ENCODE data around the gene PBX1. TPM values are rescaled to one million over a fixed set of nuclear protein-coding genes. Genes with fewer than 3 reads are reported as not detected.

PBX1 gene
- total and polyA plus RNA-seq, 2 experiments from 2014 or later = 40.0 to 104 TPM

DNA sequence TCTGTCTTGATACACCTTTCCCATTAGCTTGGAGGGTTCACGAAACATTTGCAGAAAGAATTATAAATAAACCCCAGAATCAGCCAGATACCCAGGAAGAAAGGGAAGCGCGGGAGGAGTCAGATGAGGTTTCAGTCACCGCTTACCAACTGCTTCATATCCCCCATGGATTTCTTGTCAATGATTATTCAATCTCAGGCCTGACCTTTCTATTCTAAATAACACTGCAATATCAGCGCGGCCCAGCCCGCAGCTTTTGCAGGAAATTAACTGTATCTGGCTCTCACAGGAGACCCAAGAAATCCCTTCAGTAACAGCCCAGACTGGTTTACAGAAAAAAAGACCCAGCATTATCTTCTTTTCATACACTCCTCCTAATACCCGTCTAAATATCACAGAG lies 308.6 kb downstream of the PBX1 start (continued):
- TF ChIP-seq, protein P1, sequence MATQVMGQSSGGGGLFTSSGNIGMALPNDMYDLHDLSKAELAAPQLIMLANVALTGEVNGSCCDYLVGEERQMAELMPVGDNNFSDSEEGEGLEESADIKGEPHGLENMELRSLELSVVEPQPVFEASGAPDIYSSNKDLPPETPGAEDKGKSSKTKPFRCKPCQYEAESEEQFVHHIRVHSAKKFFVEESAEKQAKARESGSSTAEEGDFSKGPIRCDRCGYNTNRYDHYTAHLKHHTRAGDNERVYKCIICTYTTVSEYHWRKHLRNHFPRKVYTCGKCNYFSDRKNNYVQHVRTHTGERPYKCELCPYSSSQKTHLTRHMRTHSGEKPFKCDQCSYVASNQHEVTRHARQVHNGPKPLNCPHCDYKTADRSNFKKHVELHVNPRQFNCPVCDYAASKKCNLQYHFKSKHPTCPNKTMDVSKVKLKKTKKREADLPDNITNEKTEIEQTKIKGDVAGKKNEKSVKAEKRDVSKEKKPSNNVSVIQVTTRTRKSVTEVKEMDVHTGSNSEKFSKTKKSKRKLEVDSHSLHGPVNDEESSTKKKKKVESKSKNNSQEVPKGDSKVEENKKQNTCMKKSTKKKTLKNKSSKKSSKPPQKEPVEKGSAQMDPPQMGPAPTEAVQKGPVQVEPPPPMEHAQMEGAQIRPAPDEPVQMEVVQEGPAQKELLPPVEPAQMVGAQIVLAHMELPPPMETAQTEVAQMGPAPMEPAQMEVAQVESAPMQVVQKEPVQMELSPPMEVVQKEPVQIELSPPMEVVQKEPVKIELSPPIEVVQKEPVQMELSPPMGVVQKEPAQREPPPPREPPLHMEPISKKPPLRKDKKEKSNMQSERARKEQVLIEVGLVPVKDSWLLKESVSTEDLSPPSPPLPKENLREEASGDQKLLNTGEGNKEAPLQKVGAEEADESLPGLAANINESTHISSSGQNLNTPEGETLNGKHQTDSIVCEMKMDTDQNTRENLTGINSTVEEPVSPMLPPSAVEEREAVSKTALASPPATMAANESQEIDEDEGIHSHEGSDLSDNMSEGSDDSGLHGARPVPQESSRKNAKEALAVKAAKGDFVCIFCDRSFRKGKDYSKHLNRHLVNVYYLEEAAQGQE (IDR thresholded peaks at IDR 0.05; ENCODE audit: unreplicated experiment) = no peak
- no peak for TF ChIP-seq ZNF331 (CRISPR knock-in tag; IDR thresholded peaks at IDR 0.05; ENCODE audit: low read depth)

DNA sequence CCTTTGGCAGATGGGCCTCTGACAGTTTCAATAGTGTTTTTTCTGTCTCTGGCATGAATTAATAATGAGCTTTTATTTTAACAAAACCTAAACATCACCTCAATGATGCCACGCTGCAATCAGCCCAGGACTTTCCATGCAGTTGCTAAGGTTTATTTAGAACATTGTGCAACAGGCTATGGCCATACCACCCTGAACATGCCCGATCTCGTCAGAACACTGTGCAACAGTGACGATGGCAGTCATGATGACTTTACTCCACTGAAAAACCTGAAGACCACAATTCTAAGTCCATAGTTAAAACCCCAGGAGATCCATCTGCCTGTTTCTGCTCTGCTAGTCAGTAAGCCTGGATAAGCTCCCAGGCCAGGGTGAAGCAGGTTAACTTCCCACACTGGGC lies 310.0 kb downstream of the PBX1 start:
- ATAC-seq (no peak), DNase-seq (ENCODE audit: low spot score) (no peak)
- Mint-ChIP-seq H3K27ac (no peak overlapping the region), H3K36me3 (ENCODE audit: low read depth) (no peaks in the 10 kb centered on the region), H3K9me3 (no peaks in the 10 kb centered on the region), H3K4me1 (no peaks in the 10 kb centered on the region), H3K4me3 (no peak overlapping the region), H3K27me3 (ENCODE audit: insufficient read depth, low read depth, poor library complexity) (peaks cover 6% of the 10 kb centered on the region)
- Histone ChIP-seq H3F3A (replicated peaks; ENCODE audit: low read depth) (no peaks in the 10 kb centered on the region), H2AFZ (no peak overlapping the region), H3K27ac (ENCODE audit: low read depth) (no peak overlapping the region), H3K4me2 (no peak overlapping the region), H3K4me1 (ENCODE audit: insufficient read depth) (no peaks in the 10 kb centered on the region), H3K4me3 (no peak overlapping the region), H3K27me3 (ENCODE audit: insufficient read depth) (no peaks in the 10 kb centered on the region), H3K79me2 (replicated peaks; ENCODE audit: insufficient read depth) (no peaks in the 10 kb centered on the region), H3K9me2 (ENCODE audit: insufficient read depth) (no peaks in the 10 kb centered on the region), H4K20me1 (replicated peaks; ENCODE audit: insufficient read depth) (no peaks in the 10 kb centered on the region; the same call in 1 of the 2 replicates), H3K36me3 (ENCODE audit: insufficient read depth) (no peaks in the 10 kb centered on the region)
- TF ChIP-seq, protein P2, sequence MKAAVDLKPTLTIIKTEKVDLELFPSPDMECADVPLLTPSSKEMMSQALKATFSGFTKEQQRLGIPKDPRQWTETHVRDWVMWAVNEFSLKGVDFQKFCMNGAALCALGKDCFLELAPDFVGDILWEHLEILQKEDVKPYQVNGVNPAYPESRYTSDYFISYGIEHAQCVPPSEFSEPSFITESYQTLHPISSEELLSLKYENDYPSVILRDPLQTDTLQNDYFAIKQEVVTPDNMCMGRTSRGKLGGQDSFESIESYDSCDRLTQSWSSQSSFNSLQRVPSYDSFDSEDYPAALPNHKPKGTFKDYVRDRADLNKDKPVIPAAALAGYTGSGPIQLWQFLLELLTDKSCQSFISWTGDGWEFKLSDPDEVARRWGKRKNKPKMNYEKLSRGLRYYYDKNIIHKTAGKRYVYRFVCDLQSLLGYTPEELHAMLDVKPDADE (IDR thresholded peaks at IDR 0.05) = no peak
- no peak for TF ChIP-seq ZNF114 (CRISPR knock-in tag; IDR thresholded peaks at IDR 0.05)
- TF ChIP-seq POLR2AphosphoS5 (IDR thresholded peaks at IDR 0.05; ENCODE audit: low read depth) = no peak
- no peak for TF ChIP-seq ZNF331 (CRISPR knock-in tag; IDR thresholded peaks at IDR 0.05; ENCODE audit: low read depth)
- no peak for TF ChIP-seq EZH2 (IDR thresholded peaks at IDR 0.05; ENCODE audit: low read depth, unreplicated experiment)
- TF ChIP-seq, protein P3, sequence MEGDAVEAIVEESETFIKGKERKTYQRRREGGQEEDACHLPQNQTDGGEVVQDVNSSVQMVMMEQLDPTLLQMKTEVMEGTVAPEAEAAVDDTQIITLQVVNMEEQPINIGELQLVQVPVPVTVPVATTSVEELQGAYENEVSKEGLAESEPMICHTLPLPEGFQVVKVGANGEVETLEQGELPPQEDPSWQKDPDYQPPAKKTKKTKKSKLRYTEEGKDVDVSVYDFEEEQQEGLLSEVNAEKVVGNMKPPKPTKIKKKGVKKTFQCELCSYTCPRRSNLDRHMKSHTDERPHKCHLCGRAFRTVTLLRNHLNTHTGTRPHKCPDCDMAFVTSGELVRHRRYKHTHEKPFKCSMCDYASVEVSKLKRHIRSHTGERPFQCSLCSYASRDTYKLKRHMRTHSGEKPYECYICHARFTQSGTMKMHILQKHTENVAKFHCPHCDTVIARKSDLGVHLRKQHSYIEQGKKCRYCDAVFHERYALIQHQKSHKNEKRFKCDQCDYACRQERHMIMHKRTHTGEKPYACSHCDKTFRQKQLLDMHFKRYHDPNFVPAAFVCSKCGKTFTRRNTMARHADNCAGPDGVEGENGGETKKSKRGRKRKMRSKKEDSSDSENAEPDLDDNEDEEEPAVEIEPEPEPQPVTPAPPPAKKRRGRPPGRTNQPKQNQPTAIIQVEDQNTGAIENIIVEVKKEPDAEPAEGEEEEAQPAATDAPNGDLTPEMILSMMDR (conservative IDR thresholded peaks at IDR 0.05; ENCODE audit: low read depth in 2 of 2) = no peak
- no peak for TF ChIP-seq STAT1 (IDR thresholded peaks at IDR 0.05; ENCODE audit: unreplicated experiment)
- TF ChIP-seq CREB1 (CRISPR knock-in tag; IDR thresholded peaks at IDR 0.05; ENCODE audit: low read depth) = no peak
- TF ChIP-seq EZH2phosphoT487 (IDR thresholded peaks at IDR 0.05; ENCODE audit: unreplicated experiment) = no peak
- TF ChIP-seq NANOG (IDR thresholded peaks at IDR 0.05; ENCODE audit: borderline replicate concordance) = no peak
- TF ChIP-seq, protein P4, sequence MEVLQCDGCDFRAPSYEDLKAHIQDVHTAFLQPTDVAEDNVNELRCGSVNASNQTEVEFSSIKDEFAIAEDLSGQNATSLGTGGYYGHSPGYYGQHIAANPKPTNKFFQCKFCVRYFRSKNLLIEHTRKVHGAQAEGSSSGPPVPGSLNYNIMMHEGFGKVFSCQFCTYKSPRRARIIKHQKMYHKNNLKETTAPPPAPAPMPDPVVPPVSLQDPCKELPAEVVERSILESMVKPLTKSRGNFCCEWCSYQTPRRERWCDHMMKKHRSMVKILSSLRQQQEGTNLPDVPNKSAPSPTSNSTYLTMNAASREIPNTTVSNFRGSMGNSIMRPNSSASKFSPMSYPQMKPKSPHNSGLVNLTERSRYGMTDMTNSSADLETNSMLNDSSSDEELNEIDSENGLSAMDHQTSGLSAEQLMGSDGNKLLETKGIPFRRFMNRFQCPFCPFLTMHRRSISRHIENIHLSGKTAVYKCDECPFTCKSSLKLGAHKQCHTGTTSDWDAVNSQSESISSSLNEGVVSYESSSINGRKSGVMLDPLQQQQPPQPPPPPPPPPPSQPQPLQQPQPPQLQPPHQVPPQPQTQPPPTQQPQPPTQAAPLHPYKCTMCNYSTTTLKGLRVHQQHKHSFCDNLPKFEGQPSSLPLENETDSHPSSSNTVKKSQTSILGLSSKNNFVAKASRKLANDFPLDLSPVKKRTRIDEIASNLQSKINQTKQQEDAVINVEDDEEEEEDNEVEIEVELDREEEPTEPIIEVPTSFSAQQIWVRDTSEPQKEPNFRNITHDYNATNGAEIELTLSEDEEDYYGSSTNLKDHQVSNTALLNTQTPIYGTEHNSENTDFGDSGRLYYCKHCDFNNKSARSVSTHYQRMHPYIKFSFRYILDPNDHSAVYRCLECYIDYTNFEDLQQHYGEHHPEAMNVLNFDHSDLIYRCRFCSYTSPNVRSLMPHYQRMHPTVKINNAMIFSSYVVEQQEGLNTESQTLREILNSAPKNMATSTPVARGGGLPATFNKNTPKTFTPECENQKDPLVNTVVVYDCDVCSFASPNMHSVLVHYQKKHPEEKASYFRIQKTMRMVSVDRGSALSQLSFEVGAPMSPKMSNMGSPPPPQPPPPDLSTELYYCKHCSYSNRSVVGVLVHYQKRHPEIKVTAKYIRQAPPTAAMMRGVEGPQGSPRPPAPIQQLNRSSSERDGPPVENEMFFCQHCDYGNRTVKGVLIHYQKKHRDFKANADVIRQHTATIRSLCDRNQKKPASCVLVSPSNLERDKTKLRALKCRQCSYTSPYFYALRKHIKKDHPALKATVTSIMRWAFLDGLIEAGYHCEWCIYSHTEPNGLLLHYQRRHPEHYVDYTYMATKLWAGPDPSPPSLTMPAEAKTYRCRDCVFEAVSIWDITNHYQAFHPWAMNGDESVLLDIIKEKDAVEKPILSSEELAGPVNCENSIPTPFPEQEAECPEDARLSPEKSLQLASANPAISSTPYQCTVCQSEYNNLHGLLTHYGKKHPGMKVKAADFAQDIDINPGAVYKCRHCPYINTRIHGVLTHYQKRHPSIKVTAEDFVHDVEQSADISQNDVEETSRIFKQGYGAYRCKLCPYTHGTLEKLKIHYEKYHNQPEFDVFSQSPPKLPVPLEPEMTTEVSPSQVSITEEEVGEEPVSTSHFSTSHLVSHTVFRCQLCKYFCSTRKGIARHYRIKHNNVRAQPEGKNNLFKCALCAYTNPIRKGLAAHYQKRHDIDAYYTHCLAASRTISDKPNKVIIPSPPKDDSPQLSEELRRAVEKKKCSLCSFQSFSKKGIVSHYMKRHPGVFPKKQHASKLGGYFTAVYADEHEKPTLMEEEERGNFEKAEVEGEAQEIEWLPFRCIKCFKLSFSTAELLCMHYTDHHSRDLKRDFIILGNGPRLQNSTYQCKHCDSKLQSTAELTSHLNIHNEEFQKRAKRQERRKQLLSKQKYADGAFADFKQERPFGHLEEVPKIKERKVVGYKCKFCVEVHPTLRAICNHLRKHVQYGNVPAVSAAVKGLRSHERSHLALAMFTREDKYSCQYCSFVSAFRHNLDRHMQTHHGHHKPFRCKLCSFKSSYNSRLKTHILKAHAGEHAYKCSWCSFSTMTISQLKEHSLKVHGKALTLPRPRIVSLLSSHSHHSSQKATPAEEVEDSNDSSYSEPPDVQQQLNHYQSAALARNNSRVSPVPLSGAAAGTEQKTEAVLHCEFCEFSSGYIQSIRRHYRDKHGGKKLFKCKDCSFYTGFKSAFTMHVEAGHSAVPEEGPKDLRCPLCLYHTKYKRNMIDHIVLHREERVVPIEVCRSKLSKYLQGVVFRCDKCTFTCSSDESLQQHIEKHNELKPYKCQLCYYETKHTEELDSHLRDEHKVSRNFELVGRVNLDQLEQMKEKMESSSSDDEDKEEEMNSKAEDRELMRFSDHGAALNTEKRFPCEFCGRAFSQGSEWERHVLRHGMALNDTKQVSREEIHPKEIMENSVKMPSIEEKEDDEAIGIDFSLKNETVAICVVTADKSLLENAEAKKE (CRISPR knock-in tag; IDR thresholded peaks at IDR 0.05) = no peak

Measured in GM23338 (cell line).